K562 (cell line): ENCODE results near the gene MAN1B1. TPM values are rescaled to one million over a fixed set of nuclear protein-coding genes. Genes with fewer than 3 reads are reported as not detected.

ENCODE experiments used
- CREB3 ChIP-seq: fragments of 450-650 bp; conservative IDR thresholded peaks from 2 replicates; pipeline ENCODE4 v1.6.1; 2016; ENCODE audit warnings: missing genetic modification characterization, low read depth, mild to moderate bottlenecking, missing compliant biosample characterization, moderate library complexity
- E2F5 ChIP-seq: sonication (generic); formaldehyde crosslinking; IDR thresholded peaks from 2 replicates; pipeline ENCODE4 v1.8.0; 2022; ENCODE audit warnings: mild to moderate bottlenecking, missing genetic modification reagents
- ESRRA ChIP-seq: fragments of 450-650 bp; IDR thresholded peaks from 2 replicates; pipeline ENCODE4 v1.6.1; 2014; ENCODE audit warnings: low read depth, mild to moderate bottlenecking, moderate library complexity, borderline replicate concordance
- GATA2 ChIP-seq: sonication (generic); formaldehyde crosslinking; IDR thresholded peaks from 2 replicates; pipeline ENCODE4 v1.4.0; 2020; ENCODE audit warnings: mild to moderate bottlenecking, missing genetic modification reagents
- HDAC3 ChIP-seq: fragments of 450-650 bp; IDR thresholded peaks from 2 replicates; pipeline ENCODE4 v1.6.1; 2018; ENCODE audit warnings: borderline replicate concordance, mild to moderate bottlenecking, moderate library complexity; ENCODE audit not compliant: partially characterized antibody
- HMBOX1 ChIP-seq: sonication (generic); IDR thresholded peaks from 2 replicates; pipeline ENCODE4 v1.6.1; 2016
- HSF4 ChIP-seq: fragments of 250-450 bp; sonication (Bioruptor Pico); IDR thresholded peaks from 2 replicates; pipeline ENCODE4 v2.1.2; 2022; ENCODE audit warnings: mild to moderate bottlenecking, moderate library complexity, borderline replicate concordance
- POLR2A ChIP-seq: fragments of 450-650 bp; conservative IDR thresholded peaks from 2 replicates; pipeline ENCODE4 v1.6.1; 2016
- REST ChIP-seq, 2 experiments: fragments of 450-650 bp; formaldehyde crosslinking in 1 of 2; IDR thresholded peaks; 2 replicates each; pipeline versions ENCODE4 v1.4.0 to v1.6.1; 2014 to 2020; ENCODE audit warnings: mild to moderate bottlenecking in 2 of 2, borderline replicate concordance in 1 of 2, low read depth in 1 of 2
- TAF9B ChIP-seq: fragments of 450-650 bp; IDR thresholded peaks from 2 replicates; pipeline ENCODE4 v1.6.1; 2018; ENCODE audit warnings: mild to moderate bottlenecking; ENCODE audit not compliant: partially characterized antibody
- ZNF224 ChIP-seq: sonication (generic); formaldehyde crosslinking; IDR thresholded peaks from 2 replicates; pipeline ENCODE4 v1.8.0; 2022; ENCODE audit warnings: mild to moderate bottlenecking, missing genetic modification reagents
- ZNF445 ChIP-seq: fragments of 250-450 bp; sonication (Bioruptor Pico); IDR thresholded peaks from 2 replicates; pipeline ENCODE4 v1.4.0; 2020; ENCODE audit warnings: low read depth, mild to moderate bottlenecking, moderate library complexity
- ZNF639 ChIP-seq, 2 experiments: fragments of 200-800 bp in 1 of 2; sonication (Bioruptor generic) in 1 of 2; sonication (generic) in 1 of 2; formaldehyde crosslinking in 1 of 2; IDR thresholded peaks in 1 of 2; conservative IDR thresholded peaks in 1 of 2; 2 replicates each; pipeline versions ENCODE4 v1.5.0 to v1.6.1; 2016 to 2020; ENCODE audit warnings: missing compliant biosample characterization in 1 of 2, missing genetic modification characterization in 1 of 2, missing genetic modification reagents in 1 of 2
- ZNF75A ChIP-seq: fragments of 450-650 bp; formaldehyde crosslinking; IDR thresholded peaks from 2 replicates; pipeline ENCODE4 v1.4.0; 2020; ENCODE audit warnings: mild to moderate bottlenecking
- polyA plus RNA-seq, 8 experiments: library from polyadenylated mRNA; depleted of rRNA in 4 of 8; stranded (reverse) in 5 of 8; unstranded in 3 of 8; fragments of >200 nt; fragmentation: Nextera tagmentation in 2 of 8; fragmentation: Illumina TruSeq in 1 of 8; extraction: Ambion mirVana in 2 of 8; extraction: Trizol in 1 of 8; gene quantifications; 2 replicates each; pipeline versions ENCODE4 v1.2.1 to v1.2.3, GENCODE V29; 2011 to 2014; ENCODE audit warnings: inconsistent platforms in 1 of 8, missing spikeins in 1 of 8
- total RNA-seq, 7 experiments: library from RNA; depleted of rRNA in 6 of 7; stranded (reverse); fragments of >200 nt in 6 of 7; fragmentation: Illumina TruSeq in 2 of 7; extraction: Trizol in 2 of 7; gene quantifications; 2 replicates each; pipeline versions ENCODE4 v1.2.1 to v1.2.3, GENCODE V29; 2011 to 2021; ENCODE audit warnings: low replicate concordance in 1 of 7

MAN1B1 gene
- total and polyA plus RNA-seq, 9 of the 15 experiments (the other 6 are each of a cell fraction or from before 2014, with no cell fraction given) = 0.55 to 36.6 (median 27.3) TPM

- TF ChIP-seq CREB3 (tag) = no peak
- peak; percentile 54 for TF ChIP-seq POLR2A
- no peak for TF ChIP-seq ZNF224 (CRISPR knock-in tag)
- no peak for TF ChIP-seq ESRRA
- no peak for TF ChIP-seq HDAC3
- no peak for TF ChIP-seq HMBOX1
- TF ChIP-seq GATA2 (CRISPR knock-in tag) = no peak
- no peak for TF ChIP-seq HSF4 (CRISPR knock-in tag)
- no peak for TF ChIP-seq E2F5 (CRISPR knock-in tag)
- TF ChIP-seq ZNF639 (CRISPR knock-in tag; conservative IDR thresholded peaks at IDR 0.05 in 1 of 2, IDR thresholded peaks at IDR 0.05 in 1 of 2) = 0 out of 4 replicates have a peak, but pooled peaks of 1 of the 2 experiments have one; percentile 39
- TF ChIP-seq TAF9B = no peak
- TF ChIP-seq ZNF445 (CRISPR knock-in tag) = no peak
- TF ChIP-seq REST (IDR thresholded peaks at IDR 0.05; ENCODE audit: borderline replicate concordance) = peak; percentile 83
- TF ChIP-seq REST (CRISPR knock-in tag; IDR thresholded peaks at IDR 0.05; ENCODE audit: low read depth) = peak; percentile 77
- no peak for TF ChIP-seq ZNF75A (CRISPR knock-in tag)
Observed at GRCh38 chr9:137114613-137115393, 28.0 kb downstream of the MAN1B1 start, which contains the start of gene DPP7 (continued).
